ES-I3 (cell line): ENCODE results near the gene WBP11.
"Not testable (repeated sequence)": the region's sequence is repeated elsewhere in the genome, so short reads cannot be mapped to it uniquely, and the experiment has no call there.

Experiments used
- H3K36me3 ChIP-seq: 2 replicates; pipeline ENCODE4 v1.6.1; 2013; ENCODE audit warnings: mild to moderate bottlenecking, low read length, control low read depth, moderate library complexity; ENCODE audit not compliant: insufficient read depth
- H3K4me1 ChIP-seq: 2 replicates; pipeline ENCODE4 v1.6.1; 2013; ENCODE audit warnings: mild to moderate bottlenecking, control low read depth, low read length; ENCODE audit not compliant: insufficient read depth
- H3K9ac ChIP-seq: 2 replicates; pipeline ENCODE4 v1.6.1; 2013; ENCODE audit warnings: low read depth, mild to moderate bottlenecking, low read length, moderate library complexity
- H3K9me3 ChIP-seq: 2 replicates; pipeline ENCODE4 v1.6.1; 2013; ENCODE audit warnings: mild to moderate bottlenecking, low read length, moderate library complexity; ENCODE audit not compliant: control insufficient read depth, insufficient read depth

The WBP11 gene

DNA sequence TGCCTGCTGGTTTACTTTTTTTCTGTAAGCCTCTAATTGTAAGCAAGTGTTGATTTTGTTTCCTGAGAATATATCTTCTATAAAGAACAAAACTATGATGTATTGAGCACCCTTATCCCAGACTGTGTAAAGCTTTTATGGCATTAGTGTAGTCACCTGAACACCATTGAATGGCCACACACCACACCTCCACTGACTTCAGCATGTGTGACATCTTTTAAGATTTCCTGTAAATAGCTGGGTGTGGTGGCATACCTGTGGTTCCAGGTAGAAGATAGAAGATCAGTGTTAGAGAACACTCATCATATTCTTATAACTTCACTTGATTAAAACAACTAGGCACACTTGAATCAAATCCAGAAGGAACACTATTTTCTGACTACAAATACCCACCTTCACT lies 51.3 kb downstream of the WBP11 start:
- H3K9me3 ChIP-seq: peaks cover 3% of the 10 kb centered on the region; the same call in 1 of the 2 replicates
- H3K36me3 ChIP-seq: no peaks in the 10 kb centered on the region
- H3K9ac ChIP-seq: no peak overlapping the region
- H3K4me1 ChIP-seq: no peaks in the 10 kb centered on the region

- Histone ChIP-seq H3K9ac (no peak overlapping the region), H3K4me1 (no peaks in the 10 kb centered on the region), H3K36me3 (no peaks in the 10 kb centered on the region), H3K9me3 (peaks cover 25% of the 10 kb centered on the region)
These were observed 60.2 kb downstream of the WBP11 start for GRCh38 chr12:14743061-14743460.

DNA sequence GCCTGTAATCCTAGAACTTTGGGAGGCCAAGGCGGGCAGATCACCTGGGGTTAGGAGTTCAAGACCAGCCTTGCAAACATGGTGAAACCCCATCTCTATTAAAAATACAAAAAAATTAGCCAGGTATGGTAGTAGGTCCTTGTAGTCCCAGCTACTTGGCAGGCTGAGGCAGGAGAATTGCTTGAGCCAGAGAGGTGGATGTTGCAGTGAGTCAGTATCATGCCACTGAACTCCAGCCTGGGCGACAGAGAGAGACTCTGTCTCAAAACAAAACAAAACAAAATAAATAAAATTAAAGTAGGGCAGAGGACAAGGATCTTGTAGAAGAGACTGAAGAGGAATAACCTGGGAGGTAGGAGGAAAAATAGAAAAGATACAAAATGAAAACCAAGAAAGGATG lies 61.3 kb downstream of the WBP11 start:
- Histone ChIP-seq H3K36me3 (no peaks in the 10 kb centered on the region), H3K9ac (no peak overlapping the region), H3K4me1 (no peaks in the 10 kb centered on the region), H3K9me3 (peaks cover 23% of the 10 kb centered on the region)

- Histone ChIP-seq H3K4me1 (no peaks in the 10 kb centered on the region), H3K36me3 (no peaks in the 10 kb centered on the region), H3K9me3 (peaks cover 23% of the 10 kb centered on the region), H3K9ac (no peak overlapping the region)
These were observed 62.1 kb downstream of the WBP11 start for GRCh38 chr12:14741153-14741552.

GRCh38 chr12:14736441-14736840 lies 66.8 kb downstream of the WBP11 start:
- not testable (repeated sequence) for H3K36me3 ChIP-seq, H3K9ac ChIP-seq, H3K9me3 ChIP-seq, H3K4me1 ChIP-seq
